GM23338 (cell line): Measurements from ENCODE around the gene AIRE. TPM values are rescaled to one million over a fixed set of nuclear protein-coding genes. Genes with fewer than 3 reads are reported as not detected.
A peak's percentile ranks its signal among the peaks of the same experiment; 100 is the strongest.

ENCODE experiments used
- ATAC-seq: fragments of 200-7000 bp; cut with Tn5 transposase; 3 replicates; pipeline ENCODE4 v1.9.1; 2020
- DNase-seq: peaks from one replicate; pipeline ENCODE4 v3.0.0-alpha.2; 2015; ENCODE audit warnings: low spot score
- H2AFZ ChIP-seq: fragments of 200-600 bp; sonication (generic); 2 replicates; pipeline ENCODE4 v1.8.0; 2016; ENCODE audit warnings: antibody characterized with exemption, mild to moderate bottlenecking, moderate library complexity
- H3F3A ChIP-seq: fragments of 200-600 bp; sonication (generic); replicated peaks from 2 replicates; pipeline ENCODE4 v1.8.0; 2017; ENCODE audit warnings: antibody characterized with exemption, mixed run types, low read depth
- H3K27ac ChIP-seq: fragments of 200-600 bp; sonication (generic); 2 replicates; pipeline ENCODE4 v1.6.1; 2016; ENCODE audit warnings: low read depth
- H3K27me3 ChIP-seq: fragments of 200-600 bp; sonication (generic); 2 replicates; pipeline ENCODE4 v1.8.0; 2016; ENCODE audit warnings: mild to moderate bottlenecking, mixed run types, moderate library complexity; ENCODE audit not compliant: insufficient read depth
- H3K36me3 ChIP-seq: fragments of 200-600 bp; sonication (generic); 2 replicates; pipeline ENCODE4 v1.8.0; 2016; ENCODE audit warnings: mild to moderate bottlenecking; ENCODE audit not compliant: insufficient read depth
- H3K4me1 ChIP-seq: fragments of 200-600 bp; sonication (generic); 2 replicates; pipeline ENCODE4 v1.8.0; 2016; ENCODE audit warnings: mild to moderate bottlenecking, moderate library complexity; ENCODE audit not compliant: insufficient read depth
- H3K4me2 ChIP-seq: fragments of 200-600 bp; sonication (generic); 2 replicates; pipeline ENCODE4 v1.7.1; 2017; ENCODE audit warnings: mixed run types
- H3K4me3 ChIP-seq: fragments of 200-600 bp; sonication (generic); 2 replicates; pipeline ENCODE4 v1.6.1; 2016; ENCODE audit warnings: mixed run types
- H3K79me2 ChIP-seq: fragments of 200-600 bp; sonication (generic); replicated peaks from 2 replicates; pipeline ENCODE4 v1.8.0; 2017; ENCODE audit warnings: mild to moderate bottlenecking; ENCODE audit not compliant: insufficient read depth
- H3K9me2 ChIP-seq: fragments of 200-600 bp; sonication (generic); 2 replicates; pipeline ENCODE4 v1.8.0; 2017; ENCODE audit not compliant: insufficient read depth
- H4K20me1 ChIP-seq: fragments of 200-600 bp; sonication (generic); replicated peaks from 2 replicates; pipeline ENCODE4 v1.8.0; 2017; ENCODE audit warnings: mild to moderate bottlenecking; ENCODE audit not compliant: insufficient read depth
- H3K27ac Mint-ChIP-seq: 2 replicates; pipeline ENCODE4 v1.8.0; 2020; ENCODE audit warnings: inconsistent platforms, mild to moderate bottlenecking, moderate library complexity, mixed read lengths
- H3K27me3 Mint-ChIP-seq: 3 replicates; pipeline ENCODE4 v1.8.0; 2022; ENCODE audit warnings: low read depth, mild to moderate bottlenecking, moderate library complexity, mixed read lengths, inconsistent platforms; ENCODE audit not compliant: insufficient read depth, poor library complexity
- H3K36me3 Mint-ChIP-seq: 3 replicates; pipeline ENCODE4 v1.8.0; 2021; ENCODE audit warnings: low read depth, mild to moderate bottlenecking, inconsistent platforms, moderate library complexity, mixed read lengths
- H3K4me1 Mint-ChIP-seq: 3 replicates; pipeline ENCODE4 v1.8.0; 2020; ENCODE audit warnings: mild to moderate bottlenecking, inconsistent platforms, mixed read lengths
- H3K4me3 Mint-ChIP-seq: 3 replicates; pipeline ENCODE4 v1.8.0; 2021; ENCODE audit warnings: moderate library complexity, mild to moderate bottlenecking, inconsistent platforms, mixed read lengths
- H3K9me3 Mint-ChIP-seq: 3 replicates; pipeline ENCODE4 v1.8.0; 2020; ENCODE audit warnings: moderate library complexity, mild to moderate bottlenecking, inconsistent platforms, mixed read lengths
- CTCF ChIP-seq, 2 experiments: fragments of 200-600 bp in 1 of 2; sonication (generic) in 1 of 2; conservative IDR thresholded peaks; 2 replicates each; pipeline versions ENCODE4 v1.5.1 to v1.6.1; 2016 to 2017; ENCODE audit warnings: antibody characterized with exemption in 2 of 2, low read depth in 2 of 2, mild to moderate bottlenecking in 2 of 2, moderate library complexity in 1 of 2
- REST ChIP-seq: IDR thresholded peaks from one replicate; pipeline ENCODE4 v1.6.1; 2018; ENCODE audit warnings: antibody characterized with exemption; ENCODE audit not compliant: unreplicated experiment
- STAT1 ChIP-seq: IDR thresholded peaks from one replicate; pipeline ENCODE4 v1.6.1; 2016; ENCODE audit warnings: antibody characterized with exemption; ENCODE audit not compliant: unreplicated experiment
- ZNF462 ChIP-seq: fragments of 250-450 bp; sonication (Bioruptor Pico); IDR thresholded peaks from 2 replicates; pipeline ENCODE4 v1.5.0; 2020; ENCODE audit warnings: mild to moderate bottlenecking, moderate library complexity
- polyA plus RNA-seq: library from polyadenylated mRNA; unstranded; fragments of >200 nt; fragmentation: Nextera tagmentation; extraction: Ambion mirVana; gene quantifications from 2 replicates; pipeline ENCODE4 v1.2.1, GENCODE V29; 2016
- total RNA-seq: library from RNA; depleted of rRNA; stranded (reverse); fragments of >200 nt; shearing (Covaris generic); gene quantifications from 2 replicates; pipeline ENCODE4 v1.2.3, GENCODE V29; 2014

The AIRE gene
- total and polyA plus RNA-seq, 2 experiments from 2014 or later: 0.10 TPM; not detected in 1

GRCh38 chr21:44337941-44338895 lies 52.5 kb downstream of the AIRE start:
- Mint-ChIP-seq H3K36me3 (no peaks in the 10 kb centered on the region; the same call in 2 of the 3 replicates), H3K4me3 (peak overlapping the region; percentile 74), H3K27ac (peak overlapping the region; percentile 59; the same call in 1 of the 2 replicates), H3K4me1 (peaks cover 28% of the 10 kb centered on the region), H3K9me3 (no peaks in the 10 kb centered on the region), H3K27me3 (peaks cover 4% of the 10 kb centered on the region)
- H3F3A ChIP-seq: peaks cover 13% of the 10 kb centered on the region; the same call in 1 of the 2 replicates
- no peaks in the 10 kb centered on the region for H3K27me3 ChIP-seq
- H3K4me2 ChIP-seq: peak overlapping the region; percentile 78
- peak overlapping the region; percentile 66 for H3K4me3 ChIP-seq
- no peaks in the 10 kb centered on the region for H4K20me1 ChIP-seq
- no peaks in the 10 kb centered on the region for H3K36me3 ChIP-seq
- DNase-seq: peak; percentile 85
- peak; percentile 52 for ATAC-seq
- peaks cover 16% of the 10 kb centered on the region; the same call in 1 of the 2 replicates for H3K4me1 ChIP-seq
- peak; percentile 23 to 50; a peak in 2 of 4 replicates for TF ChIP-seq CTCF (conservative IDR thresholded peaks at IDR 0.05; ENCODE audit: low read depth in 2 of 2)
- no peak for TF ChIP-seq ZNF462
- no peak for TF ChIP-seq STAT1
- TF ChIP-seq REST: no peak
- H2AFZ ChIP-seq: no peak overlapping the region
- no peaks in the 10 kb centered on the region for H3K79me2 ChIP-seq
- H3K9me2 ChIP-seq: no peaks in the 10 kb centered on the region
- H3K27ac ChIP-seq: peak overlapping the region; percentile 66
